GM19238 (cell line): Measurements from ENCODE around the gene ILK.

Experiments
- DNase-seq: peaks from one replicate; pipeline ENCODE4 v3.0.0; 2011; ENCODE audit warnings: low spot score; ENCODE audit not compliant: insufficient read length

The ILK gene

GRCh38 chr11:6655790-6656583 lies 52.4 kb downstream of the ILK start, which contains the start of gene DCHS1:
Gene DCHS1, minus strand, starts transcription at chr11:6655809. Its CDS starts 14,196 bp downstream, at chr11:6641613.
- no peak for DNase-seq

DNA sequence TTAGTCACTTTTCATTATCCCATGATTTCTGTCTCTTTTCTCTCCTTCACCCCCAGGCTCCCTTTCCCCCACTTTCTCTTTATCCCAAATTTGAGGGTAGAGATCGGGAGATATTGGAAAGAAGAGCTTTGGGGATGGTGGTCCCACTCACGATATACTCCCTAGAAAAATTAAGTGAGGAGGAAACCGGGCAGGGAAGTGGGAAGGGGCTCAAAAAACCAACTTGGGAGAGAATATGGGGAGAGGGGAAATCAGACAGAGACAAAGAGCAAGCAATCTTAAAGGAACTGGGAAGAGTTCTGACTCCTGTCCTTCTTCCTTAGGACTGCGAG lies 53.0 kb downstream of the ILK start:
- no peak for DNase-seq

GRCh38 chr11:6656936-6657335 lies 53.4 kb downstream of the ILK start:
- no peak for DNase-seq

DNA sequence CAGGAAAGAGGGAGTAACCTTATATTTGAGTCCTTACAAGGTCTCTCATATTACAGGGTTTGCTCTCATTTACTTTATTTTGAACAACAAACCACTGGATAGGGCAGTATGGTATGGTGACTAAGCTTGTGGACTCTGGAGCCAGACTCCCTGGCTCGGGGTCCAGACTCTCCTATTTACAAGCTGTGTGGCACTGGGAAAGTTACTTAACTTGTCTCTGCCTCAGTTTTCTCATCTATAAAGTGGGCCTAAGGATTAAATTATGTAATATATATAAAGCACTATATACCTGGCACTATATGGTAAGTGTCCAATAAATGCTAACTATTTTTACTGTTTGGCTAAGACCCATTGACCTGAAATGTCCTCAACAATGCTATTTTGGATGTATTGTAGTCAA lies 53.8 kb downstream of the ILK start:
- no peak for DNase-seq

- DNase-seq = no peak
Observed at GRCh38 chr11:6658647-6659046, 55.1 kb downstream of the ILK start.
